HG03571 (cell line): ENCODE measurements around the gene SUGCT.

Experiments
- ATAC-seq: cut with Tn5 transposase; IDR thresholded peaks from one replicate; pipeline ENCODE4 v1.9.1; 2021; ENCODE audit not compliant: unreplicated experiment

SUGCT gene

GRCh38 chr7:40843338-40843985, 708.7 kb downstream of the SUGCT start:
- ATAC-seq, result no peak

GRCh38 chr7:40845943-40846342, 711.1 kb downstream of the SUGCT start:
- no peak for ATAC-seq

GRCh38 chr7:40847921-40848320, 713.1 kb downstream of the SUGCT start:
- no peak for ATAC-seq

- ATAC-seq, result no peak
Measured at GRCh38 chr7:40848541-40849221, 713.9 kb downstream of the SUGCT start.

- ATAC-seq, result no peak
Measured at GRCh38 chr7:40850017-40850416, 715.2 kb downstream of the SUGCT start.

GRCh38 chr7:40851001-40851400, 716.2 kb downstream of the SUGCT start:
- no peak for ATAC-seq

GRCh38 chr7:40859076-40859475, 724.3 kb downstream of the SUGCT start:
- ATAC-seq, result no peak

- no peak for ATAC-seq
Measured at GRCh38 chr7:40859965-40860543, 725.2 kb downstream of the SUGCT start.

GRCh38 chr7:40865441-40866233, 730.8 kb downstream of the SUGCT start:
- no peak for ATAC-seq

GRCh38 chr7:40866601-40867000, 731.8 kb downstream of the SUGCT start:
- no peak for ATAC-seq

GRCh38 chr7:40870108-40870507, 735.3 kb downstream of the SUGCT start:
- no peak for ATAC-seq

- no peak for ATAC-seq
Measured at GRCh38 chr7:40873248-40873647, 738.4 kb downstream of the SUGCT start.

- no peak for ATAC-seq
Measured at GRCh38 chr7:40874756-40875155, 740.0 kb downstream of the SUGCT start.

GRCh38 chr7:40876601-40877000, 741.8 kb downstream of the SUGCT start:
- ATAC-seq, result no peak

- no peak for ATAC-seq
Measured at GRCh38 chr7:40879941-40880543, 745.2 kb downstream of the SUGCT start.

GRCh38 chr7:40880581-40880980, 745.8 kb downstream of the SUGCT start:
- ATAC-seq, result no peak

GRCh38 chr7:40881405-40881926, 746.7 kb downstream of the SUGCT start:
- ATAC-seq, result no peak

- ATAC-seq, result no peak
Measured at GRCh38 chr7:40882071-40882658, 747.4 kb downstream of the SUGCT start.

GRCh38 chr7:40883826-40884225, 749.0 kb downstream of the SUGCT start:
- no peak for ATAC-seq

- no peak for ATAC-seq
Measured at GRCh38 chr7:40884241-40884640, 749.4 kb downstream of the SUGCT start.

- ATAC-seq, result no peak
Measured at GRCh38 chr7:40885503-40885902, 750.7 kb downstream of the SUGCT start.
